ENCODE measurements around the gene APPBP2. TPM values are rescaled to one million over a fixed set of nuclear protein-coding genes. Genes with fewer than 3 reads are reported as not detected.

APPBP2 gene
- total RNA-seq, 4 donors from 2014 or later: 27.0 to 48.3 (median 39.9) TPM

DNA sequence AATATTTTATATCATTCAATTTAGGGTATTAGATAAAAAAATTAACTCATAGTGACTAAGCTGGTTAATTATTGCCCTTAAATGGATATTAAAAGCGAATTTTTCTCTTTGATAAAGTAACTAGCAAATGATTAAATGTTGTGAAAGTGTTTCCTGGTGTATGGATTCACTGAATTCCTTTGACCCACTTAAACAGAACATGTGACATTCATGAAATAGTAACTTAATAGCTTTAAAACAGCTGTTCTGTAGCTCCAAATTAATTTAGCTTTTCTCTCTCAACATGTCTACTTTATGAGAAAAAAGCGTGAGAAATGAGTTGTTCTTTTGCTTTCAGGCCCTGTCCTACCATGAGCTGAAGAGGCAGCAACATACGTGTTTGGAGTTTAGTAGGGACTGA, 36.4 kb upstream of the APPBP2 start:
- no peaks in the 10 kb centered on the region for H3K9me3 ChIP-seq
- DNase-seq (ENCODE audit: low spot score in 2 of 2): no peak
- no peaks in the 10 kb centered on the region for H3K27me3 ChIP-seq
- no peak for TF ChIP-seq POLR2A (IDR thresholded peaks at IDR 0.05)
- TF ChIP-seq EP300 (IDR thresholded peaks at IDR 0.05): no peak
- TF ChIP-seq, protein P1, sequence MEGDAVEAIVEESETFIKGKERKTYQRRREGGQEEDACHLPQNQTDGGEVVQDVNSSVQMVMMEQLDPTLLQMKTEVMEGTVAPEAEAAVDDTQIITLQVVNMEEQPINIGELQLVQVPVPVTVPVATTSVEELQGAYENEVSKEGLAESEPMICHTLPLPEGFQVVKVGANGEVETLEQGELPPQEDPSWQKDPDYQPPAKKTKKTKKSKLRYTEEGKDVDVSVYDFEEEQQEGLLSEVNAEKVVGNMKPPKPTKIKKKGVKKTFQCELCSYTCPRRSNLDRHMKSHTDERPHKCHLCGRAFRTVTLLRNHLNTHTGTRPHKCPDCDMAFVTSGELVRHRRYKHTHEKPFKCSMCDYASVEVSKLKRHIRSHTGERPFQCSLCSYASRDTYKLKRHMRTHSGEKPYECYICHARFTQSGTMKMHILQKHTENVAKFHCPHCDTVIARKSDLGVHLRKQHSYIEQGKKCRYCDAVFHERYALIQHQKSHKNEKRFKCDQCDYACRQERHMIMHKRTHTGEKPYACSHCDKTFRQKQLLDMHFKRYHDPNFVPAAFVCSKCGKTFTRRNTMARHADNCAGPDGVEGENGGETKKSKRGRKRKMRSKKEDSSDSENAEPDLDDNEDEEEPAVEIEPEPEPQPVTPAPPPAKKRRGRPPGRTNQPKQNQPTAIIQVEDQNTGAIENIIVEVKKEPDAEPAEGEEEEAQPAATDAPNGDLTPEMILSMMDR (IDR thresholded peaks at IDR 0.05): no peak
- no peaks in the 10 kb centered on the region for H3K4me1 ChIP-seq
- H3K4me3 ChIP-seq: no peak overlapping the region
- no peaks in the 10 kb centered on the region for H3K36me3 ChIP-seq
- WGBS, 2 donors: 73 to 75% methylated on average over 3 of the region's 3 CpGs
- no peak overlapping the region for H3K27ac ChIP-seq

DNA sequence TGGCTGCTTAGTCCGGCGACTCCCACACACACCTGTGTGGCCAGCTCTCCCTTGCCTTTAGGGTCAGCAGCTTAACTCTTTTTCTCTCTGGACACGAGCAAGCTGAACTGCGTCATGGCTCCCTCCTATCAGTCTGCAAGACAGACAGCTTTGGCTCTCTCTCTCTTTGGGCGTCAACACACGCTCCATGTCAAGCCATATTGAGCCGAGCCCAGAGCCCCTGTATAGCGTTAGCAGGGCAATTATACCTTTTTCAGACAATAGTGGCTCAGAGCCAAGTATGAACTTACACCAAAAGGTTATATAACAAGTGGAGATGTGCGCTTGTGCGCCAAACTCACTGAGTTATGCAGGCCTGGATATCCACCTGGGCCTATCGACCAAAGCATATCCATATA, 34.8 kb upstream of the APPBP2 start:
- no peak overlapping the region for H3K27ac ChIP-seq
- H3K9me3 ChIP-seq: no peaks in the 10 kb centered on the region

DNA sequence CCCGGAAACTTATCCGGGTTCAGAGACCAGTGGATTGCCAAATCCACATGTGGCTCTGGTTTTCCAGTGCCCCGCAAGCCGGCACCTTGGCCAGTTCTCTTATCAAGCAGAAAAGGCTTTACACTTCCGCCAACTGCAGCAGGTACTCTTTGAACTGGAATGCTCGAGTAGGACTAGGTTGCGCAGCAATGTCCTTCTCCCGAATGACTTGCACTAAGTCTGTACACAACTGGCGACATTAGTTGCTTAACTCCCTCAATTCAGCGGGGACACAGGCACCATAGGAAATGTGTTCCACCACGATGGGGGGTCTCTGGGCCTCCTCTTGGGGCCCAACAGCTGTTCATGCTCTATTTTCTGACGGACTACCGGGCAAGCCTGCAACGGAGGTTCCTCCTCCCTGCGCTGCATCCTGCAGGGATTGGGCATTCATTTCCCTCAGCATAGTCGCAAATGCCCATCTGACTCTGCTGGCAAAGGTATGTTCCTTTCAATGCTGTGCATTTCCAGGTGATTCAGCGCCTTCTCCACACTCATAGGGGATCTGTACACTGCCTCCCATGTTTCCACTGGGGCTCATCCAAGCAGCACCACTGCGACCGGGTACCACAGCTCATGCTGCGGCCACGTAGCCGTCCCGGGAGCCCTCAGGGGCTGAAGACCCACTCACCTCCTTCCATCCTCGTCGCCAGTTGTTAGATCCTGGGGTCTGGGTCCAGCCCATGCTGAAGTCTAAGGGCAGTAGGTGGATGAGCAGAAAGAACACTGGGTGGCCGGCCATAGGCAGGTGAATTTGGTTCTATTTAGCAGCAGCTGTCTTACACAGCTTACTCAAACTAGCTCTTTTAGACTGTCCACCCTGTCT, 34.2 kb upstream of the APPBP2 start:
- Histone ChIP-seq H3K27me3 (no peaks in the 10 kb centered on the region), H3K36me3 (no peaks in the 10 kb centered on the region), H3K27ac (no peak overlapping the region), H3K4me1 (no peaks in the 10 kb centered on the region), H3K4me3 (no peak overlapping the region), H3K9me3 (no peaks in the 10 kb centered on the region)
- TF ChIP-seq, protein P1 (IDR thresholded peaks at IDR 0.05): no peak
- no peak for TF ChIP-seq POLR2A (IDR thresholded peaks at IDR 0.05)
- TF ChIP-seq EP300 (IDR thresholded peaks at IDR 0.05): no peak
- 90 to 93% methylated on average over 26 of the region's 26 CpGs for WGBS, 2 donors
- DNase-seq (ENCODE audit: low spot score in 2 of 2): no peak

More for the DNA sequence above, 34.8 kb upstream of the APPBP2 start:
- TF ChIP-seq, protein P1 (IDR thresholded peaks at IDR 0.05): no peak
- TF ChIP-seq POLR2A (IDR thresholded peaks at IDR 0.05): no peak
- no peak for TF ChIP-seq EP300 (IDR thresholded peaks at IDR 0.05)
- DNase-seq (ENCODE audit: low spot score in 2 of 2): no peak
- 85 to 86% methylated on average over 11 of the region's 11 CpGs for WGBS, 2 donors
- H3K4me1 ChIP-seq: no peaks in the 10 kb centered on the region
- no peaks in the 10 kb centered on the region for H3K27me3 ChIP-seq
- H3K4me3 ChIP-seq: no peak overlapping the region
- H3K36me3 ChIP-seq: no peaks in the 10 kb centered on the region

DNA sequence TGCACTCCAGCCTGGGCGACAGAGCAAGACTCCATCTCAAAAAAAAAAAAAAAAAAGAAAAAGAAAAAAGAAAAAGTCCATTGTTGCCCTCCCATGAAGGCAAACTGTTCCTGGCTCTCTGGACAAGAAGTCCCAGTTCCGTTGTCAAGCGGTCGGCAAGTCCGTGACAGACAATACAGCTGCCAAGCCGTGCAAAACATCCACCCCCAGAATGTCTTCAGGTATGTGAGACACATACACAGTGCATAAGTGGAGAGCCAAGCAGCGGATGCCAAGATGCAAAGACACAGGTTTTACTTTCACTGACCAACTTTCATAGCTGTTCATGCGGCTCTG, 33.6 kb upstream of the APPBP2 start:
- no peak overlapping the region for H3K27ac ChIP-seq
- no peaks in the 10 kb centered on the region for H3K9me3 ChIP-seq
- WGBS, 2 donors: 60 to 69% methylated on average over 8 of the region's 8 CpGs
- no peaks in the 10 kb centered on the region for H3K27me3 ChIP-seq
- no peaks in the 10 kb centered on the region for H3K36me3 ChIP-seq
- no peak for DNase-seq (ENCODE audit: low spot score in 2 of 2)
- TF ChIP-seq EP300 (IDR thresholded peaks at IDR 0.05): no peak
- no peaks in the 10 kb centered on the region for H3K4me1 ChIP-seq
- no peak overlapping the region for H3K4me3 ChIP-seq

DNA sequence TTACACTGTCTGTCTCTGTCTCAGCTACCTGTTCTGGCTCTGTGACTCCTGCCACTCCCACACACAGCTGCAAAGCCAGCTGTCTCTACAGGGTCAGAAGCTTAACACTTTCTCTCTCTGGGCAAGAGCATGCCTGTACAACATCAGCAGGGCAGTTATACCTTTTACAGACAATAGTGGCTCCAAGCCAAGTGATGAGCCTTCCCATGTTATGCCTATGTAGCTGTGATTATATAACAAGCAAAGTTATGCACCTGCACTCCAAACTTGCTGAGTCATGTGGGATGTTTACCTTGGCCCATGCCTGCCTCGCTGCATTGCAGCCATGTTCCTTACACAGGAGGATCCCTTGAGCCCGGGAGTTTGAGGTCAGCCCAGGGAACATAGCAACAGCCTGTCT, 31.8 kb upstream of the APPBP2 start:
- TF ChIP-seq EP300 (IDR thresholded peaks at IDR 0.05): no peak
- TF ChIP-seq, protein P1 (IDR thresholded peaks at IDR 0.05): no peak
- no peak for TF ChIP-seq POLR2A (IDR thresholded peaks at IDR 0.05)
- 71 to 77% methylated on average over 2 of the region's 2 CpGs for WGBS, 2 donors
- Histone ChIP-seq H3K4me1 (no peaks in the 10 kb centered on the region), H3K4me3 (no peak overlapping the region), H3K27me3 (no peaks in the 10 kb centered on the region), H3K9me3 (peaks cover 0 to 10% (median 0%) of the 10 kb centered on the region in 4 donors), H3K27ac (no peak overlapping the region), H3K36me3 (peaks cover 0 to 8% (median 0%) of the 10 kb centered on the region in 3 donors)
- DNase-seq (ENCODE audit: low spot score in 2 of 2): no peak

All from tibial nerve (tissue), 4 donors.